LNCaP clone FGC (cell line): ENCODE results near the gene CCL4.

Experiments used
- DNase-seq: peaks from one replicate; pipeline ENCODE4 v3.0.0-alpha.2; 2011; ENCODE audit warnings: low read depth
- H3K4me3 ChIP-seq: 2 replicates; pipeline ENCODE4 v1.5.1; 2011; ENCODE audit warnings: mild to moderate bottlenecking, low read depth, low read length, control low read depth
- TF ChIP-seq, protein P1 (sequence below): IDR thresholded peaks from 2 replicates; pipeline ENCODE4 v1.5.1; 2012; ENCODE audit warnings: mild to moderate bottlenecking; ENCODE audit not compliant: control insufficient read depth, insufficient read depth; ENCODE audit errors: extremely low read depth

CCL4 gene

DNA sequence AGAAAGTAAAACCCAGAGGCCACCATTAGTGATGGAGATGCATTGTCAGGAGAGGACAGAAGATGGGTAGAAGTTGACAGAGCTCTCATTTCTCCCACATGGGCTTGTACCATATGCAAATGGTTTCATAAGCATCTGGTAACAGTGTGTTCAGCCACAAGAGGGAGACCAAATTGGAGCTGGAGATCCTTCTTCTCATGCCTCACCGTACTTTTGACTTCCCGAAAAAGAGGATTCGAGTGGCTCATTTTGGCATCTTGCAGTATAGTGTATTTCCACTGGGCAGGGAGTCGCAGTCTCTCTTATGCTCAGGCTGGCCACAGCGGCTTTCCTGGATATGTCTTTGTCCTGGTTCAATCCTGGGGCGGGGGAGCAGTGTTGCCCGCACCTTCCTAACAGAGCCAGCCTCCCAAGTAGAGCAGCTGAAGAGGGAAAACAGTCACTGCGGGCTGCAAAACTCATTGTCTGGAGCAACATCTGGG, 49.1 kb downstream of the CCL4 start:
- no peak overlapping the region for H3K4me3 ChIP-seq
- DNase-seq: no peak
- TF ChIP-seq, protein P1, sequence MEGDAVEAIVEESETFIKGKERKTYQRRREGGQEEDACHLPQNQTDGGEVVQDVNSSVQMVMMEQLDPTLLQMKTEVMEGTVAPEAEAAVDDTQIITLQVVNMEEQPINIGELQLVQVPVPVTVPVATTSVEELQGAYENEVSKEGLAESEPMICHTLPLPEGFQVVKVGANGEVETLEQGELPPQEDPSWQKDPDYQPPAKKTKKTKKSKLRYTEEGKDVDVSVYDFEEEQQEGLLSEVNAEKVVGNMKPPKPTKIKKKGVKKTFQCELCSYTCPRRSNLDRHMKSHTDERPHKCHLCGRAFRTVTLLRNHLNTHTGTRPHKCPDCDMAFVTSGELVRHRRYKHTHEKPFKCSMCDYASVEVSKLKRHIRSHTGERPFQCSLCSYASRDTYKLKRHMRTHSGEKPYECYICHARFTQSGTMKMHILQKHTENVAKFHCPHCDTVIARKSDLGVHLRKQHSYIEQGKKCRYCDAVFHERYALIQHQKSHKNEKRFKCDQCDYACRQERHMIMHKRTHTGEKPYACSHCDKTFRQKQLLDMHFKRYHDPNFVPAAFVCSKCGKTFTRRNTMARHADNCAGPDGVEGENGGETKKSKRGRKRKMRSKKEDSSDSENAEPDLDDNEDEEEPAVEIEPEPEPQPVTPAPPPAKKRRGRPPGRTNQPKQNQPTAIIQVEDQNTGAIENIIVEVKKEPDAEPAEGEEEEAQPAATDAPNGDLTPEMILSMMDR: no peak

DNA sequence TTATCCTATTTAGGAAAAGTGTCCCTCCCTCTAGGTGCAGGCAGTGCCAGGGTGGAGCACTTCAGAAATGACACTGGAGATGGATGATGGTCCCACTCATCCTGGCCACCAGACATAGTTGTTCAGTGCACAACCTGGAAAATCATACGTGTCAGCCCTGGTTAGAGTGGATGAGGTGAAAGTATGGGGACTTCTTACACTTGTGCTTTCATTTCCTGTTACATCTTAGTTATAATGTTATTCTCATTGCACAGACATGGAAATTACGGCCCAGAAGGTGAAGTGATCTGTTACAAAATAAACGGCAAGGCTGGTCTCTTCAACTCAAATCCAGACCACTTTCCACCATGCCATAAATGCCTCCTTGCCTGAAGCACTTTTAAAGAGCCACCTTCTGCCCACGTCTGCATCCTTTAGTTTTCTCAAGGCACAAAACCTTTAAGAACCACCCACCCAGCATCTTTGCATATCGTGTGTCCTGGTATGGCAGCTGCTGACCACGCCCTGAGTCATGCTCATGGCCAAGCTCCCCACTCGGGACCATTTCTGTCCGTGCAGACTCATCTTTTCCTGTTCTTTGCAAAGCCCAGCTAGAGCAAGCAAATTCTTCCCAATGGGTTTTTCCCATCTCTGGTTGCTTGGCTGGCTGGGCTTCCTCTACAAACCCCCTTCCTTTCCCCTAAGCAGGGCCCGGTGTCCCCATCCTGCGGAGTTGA, 50.4 kb downstream of the CCL4 start:
- TF ChIP-seq, protein P1: no peak
- no peak overlapping the region for H3K4me3 ChIP-seq
- DNase-seq: no peak
